ENCODE measurements around the gene SLCO3A1. TPM values are rescaled to one million over a fixed set of nuclear protein-coding genes. Genes with fewer than 3 reads are reported as not detected.

SLCO3A1 gene
- total RNA-seq, 1 experiment from 2014 or later, result 37.8 TPM

- Histone ChIP-seq H3K79me2 (ENCODE audit: low read depth) (peaks cover 2% of the 10 kb centered on the region; the same call in 1 of the 2 replicates), H3K36me3 (ENCODE audit: low read depth) (no peaks in the 10 kb centered on the region), H3K9me3 (ENCODE audit: insufficient read depth, low read depth) (0 out of 2 replicates have a peak, but pooled peaks cover 3% of the 10 kb centered on the region), H3K4me1 (replicated peaks; ENCODE audit: insufficient read depth) (no peaks in the 10 kb centered on the region), H3F3A (ENCODE audit: insufficient read depth, low read depth) (no peaks in the 10 kb centered on the region), H3K27me3 (ENCODE audit: insufficient read depth, low read depth) (no peaks in the 10 kb centered on the region), H2AFZ (no peak overlapping the region), H3K4me3 (no peak overlapping the region), H3K4me2 (no peak overlapping the region), H3K27ac (no peak overlapping the region), H3K9me2 (ENCODE audit: insufficient read depth) (no peaks in the 10 kb centered on the region), H4K20me1 (ENCODE audit: insufficient read depth) (no peaks in the 10 kb centered on the region)
- CTCF ChIA-PET, result interaction anchor here (0.6 kb wide), 1 partner anchor 95 kb away, joined by 18 read pairs; no protein-coding TSS in a partner anchor
- intact Hi-C loops (cut with micrococcal nuclease; ENCODE audit: unreplicated experiment), result no loop called here
- TF ChIP-seq CTCF (conservative IDR thresholded peaks at IDR 0.05), result no peak
- TF ChIP-seq EZH2 (IDR thresholded peaks at IDR 0.05; ENCODE audit: low read depth), result no peak
- POLR2A ChIA-PET (ENCODE audit: unreplicated experiment), result no interaction called here
- no TSS peak for BruUV-seq (replicated peaks)
- DNase-seq, result no peak
Measured at GRCh38 chr15:92041371-92041770, 187.9 kb downstream of the SLCO3A1 start.

- H3K4me1 ChIP-seq (replicated peaks; ENCODE audit: insufficient read depth), result no peaks in the 10 kb centered on the region
- ChIA-PET CTCF (no interaction called here), POLR2A (ENCODE audit: unreplicated experiment) (interaction anchor here (0.6 kb wide), 1 partner anchor 13 kb away, joined by 14 read pairs; no protein-coding TSS in a partner anchor)
- H3K9me2 ChIP-seq (ENCODE audit: insufficient read depth), result no peaks in the 10 kb centered on the region
- H3K79me2 ChIP-seq (ENCODE audit: low read depth), result peaks cover 4% of the 10 kb centered on the region; the same call in 1 of the 2 replicates
- TF ChIP-seq CTCF (conservative IDR thresholded peaks at IDR 0.05) (no peak), EZH2 (IDR thresholded peaks at IDR 0.05; ENCODE audit: low read depth) (no peak)
- no TSS peak for BruUV-seq (replicated peaks)
- intact Hi-C loops (cut with micrococcal nuclease; ENCODE audit: unreplicated experiment), result no loop called here
- no peak overlapping the region for H3K4me3 ChIP-seq
- no peak overlapping the region for H2AFZ ChIP-seq
- H3K36me3 ChIP-seq (ENCODE audit: low read depth), result no peaks in the 10 kb centered on the region
- H3F3A ChIP-seq (ENCODE audit: insufficient read depth, low read depth), result no peaks in the 10 kb centered on the region
- no peaks in the 10 kb centered on the region for H3K27me3 ChIP-seq (ENCODE audit: insufficient read depth, low read depth)
- H3K9me3 ChIP-seq (ENCODE audit: insufficient read depth, low read depth), result 0 out of 2 replicates have a peak, but pooled peaks cover 3% of the 10 kb centered on the region
- no peaks in the 10 kb centered on the region for H4K20me1 ChIP-seq (ENCODE audit: insufficient read depth)
- H3K27ac ChIP-seq, result no peak overlapping the region
- no peak for DNase-seq
- H3K4me2 ChIP-seq, result no peak overlapping the region
Measured at GRCh38 chr15:92043283-92043682, 189.8 kb downstream of the SLCO3A1 start.

GRCh38 chr15:92044203-92044909 is 190.8 kb downstream of the SLCO3A1 start:
- no TSS peak for BruUV-seq (replicated peaks)
- Histone ChIP-seq H3K4me3 (no peak overlapping the region), H2AFZ (no peak overlapping the region), H3K9me3 (ENCODE audit: insufficient read depth, low read depth) (no peaks in the 10 kb centered on the region), H3K9me2 (ENCODE audit: insufficient read depth) (no peaks in the 10 kb centered on the region), H4K20me1 (ENCODE audit: insufficient read depth) (no peaks in the 10 kb centered on the region), H3K36me3 (ENCODE audit: low read depth) (no peaks in the 10 kb centered on the region), H3K4me1 (replicated peaks; ENCODE audit: insufficient read depth) (no peaks in the 10 kb centered on the region), H3K79me2 (ENCODE audit: low read depth) (peaks cover 4% of the 10 kb centered on the region; the same call in 1 of the 2 replicates), H3K27me3 (ENCODE audit: insufficient read depth, low read depth) (no peaks in the 10 kb centered on the region), H3K27ac (no peak overlapping the region), H3K4me2 (no peak overlapping the region), H3F3A (ENCODE audit: insufficient read depth, low read depth) (no peaks in the 10 kb centered on the region)
- no peak for DNase-seq
- intact Hi-C loops (cut with micrococcal nuclease; ENCODE audit: unreplicated experiment), result no loop called here
- TF ChIP-seq CTCF (conservative IDR thresholded peaks at IDR 0.05), result no peak
- TF ChIP-seq EZH2 (IDR thresholded peaks at IDR 0.05; ENCODE audit: low read depth), result no peak
- CTCF ChIA-PET, result no interaction called here
- POLR2A ChIA-PET (ENCODE audit: unreplicated experiment), result no interaction called here

Measured in PC-9 (cell line).